Right cardiac atrium (tissue), 5 donors: ENCODE data around the gene PIEZO2. TPM values are rescaled to one million over a fixed set of nuclear protein-coding genes. Genes with fewer than 3 reads are reported as not detected.
"Not testable (repeated sequence)": the region's sequence is repeated elsewhere in the genome, so short reads cannot be mapped to it uniquely, and the experiment has no call there.

Experiments
- ATAC-seq, 2 donors: fragments of 200-7000 bp; cut with Tn5 transposase; one replicate each; pipeline versions ENCODE4 v1.8.0 to v1.9.1; 2020; ENCODE audit warnings: moderate library complexity in 2 of 2, mild to moderate bottlenecking in 1 of 2
- DNase-seq, 3 donors: peaks; one replicate each; pipeline ENCODE4 v3.0.0-alpha.2; 2020
- H3K27ac ChIP-seq: one replicate; pipeline ENCODE4 v1.5.1; 2013; ENCODE audit warnings: mild to moderate bottlenecking, low read length, control low read depth, moderate library complexity
- H3K27me3 ChIP-seq: one replicate; pipeline ENCODE4 v1.6.1; 2013; ENCODE audit not compliant: control insufficient read depth, insufficient read depth
- H3K4me1 ChIP-seq: one replicate; pipeline ENCODE4 v1.6.1; 2013; ENCODE audit warnings: low read length; ENCODE audit not compliant: control insufficient read depth, insufficient read depth
- H3K4me3 ChIP-seq: one replicate; pipeline ENCODE4 v1.5.1; 2013; ENCODE audit warnings: low read length, control low read depth
- H3K9me3 ChIP-seq: one replicate; pipeline ENCODE4 v1.6.1; 2013; ENCODE audit warnings: low read length; ENCODE audit not compliant: control insufficient read depth
- WGBS: extraction: QIAGEN DNeasy Blood & Tissue Kit; methylation state at CpG from one replicate; pipeline ENCODE4 v1.1.7; 2013; 5-methylcytosine and 5-hydroxymethylcytosine counted together
- intact Hi-C, 4 donors: fragments of 100-400 bp; cut with DNase I; formaldehyde crosslinking; loops; one replicate each; pipeline versions ENCODE4 v1.11.0 to v1.14.0; 2022 to 2023
- polyA plus RNA-seq: library from polyadenylated mRNA; stranded (reverse); fragments of 200-250 nt; gene quantifications from one replicate; pipeline ENCODE4 v1.2.3, GENCODE V29; 2013
- total RNA-seq, 4 donors: library from RNA; stranded (reverse); fragmentation: NEBNext Ultra II Directional; extraction: Animal tissue kit (Norgen Biotek cat#: 25700); gene quantifications; one replicate each; pipeline ENCODE4 v1.2.1, GENCODE V29; 2021
- donor health status: healthy with polysubstance abuse.
- donor health status: DM: no; HTN: yes; CAD: no.
- donor health status: DM: no; HTN: no; CAD: no.
- donor health status: DM: no; HTN: yes; CAD: no; lungs with severe emphysema.
- donor health status: DM: yes; HTN: yes; CAD: no.

PIEZO2 gene
- total and polyA plus RNA-seq, 5 donors = 0.18 to 0.93 (median 0.56) TPM

GRCh38 chr18:10923141-10923540, 226.2 kb downstream of the PIEZO2 start:
- ATAC-seq = no peak

GRCh38 chr18:10922712-10923111, 226.7 kb downstream of the PIEZO2 start:
- H3K4me1 ChIP-seq, H3K27ac ChIP-seq, intact Hi-C loops, H3K9me3 ChIP-seq, H3K4me3 ChIP-seq, H3K27me3 ChIP-seq, ATAC-seq, DNase-seq: not testable (repeated sequence)
- 96% methylated on average over 1 of the region's 1 CpG for WGBS

More at GRCh38 chr18:10923141-10923540, 226.2 kb downstream of the PIEZO2 start:
- whole genome bisulfite sequencing = 60% methylated on average over 4 of the region's 4 CpGs
- DNase-seq = no peak
- H3K27ac ChIP-seq = no peak overlapping the region
- no peaks in the 10 kb centered on the region for H3K9me3 ChIP-seq
- H3K4me3 ChIP-seq = no peak overlapping the region
- no peaks in the 10 kb centered on the region for H3K27me3 ChIP-seq
- intact Hi-C loops = no loop called here
- no peaks in the 10 kb centered on the region for H3K4me1 ChIP-seq

GRCh38 chr18:10920309-10920708, 229.1 kb downstream of the PIEZO2 start:
- H3K4me3 ChIP-seq, H3K27me3 ChIP-seq, intact Hi-C loops, H3K4me1 ChIP-seq, DNase-seq, ATAC-seq, H3K9me3 ChIP-seq, H3K27ac ChIP-seq: not testable (repeated sequence)
- 68% methylated on average over 6 of the region's 6 CpGs for WGBS

GRCh38 chr18:10919851-10920250, 229.5 kb downstream of the PIEZO2 start:
- ATAC-seq = no peak
- Histone ChIP-seq H3K27me3 (no peaks in the 10 kb centered on the region), H3K4me3 (no peak overlapping the region), H3K9me3 (no peaks in the 10 kb centered on the region), H3K27ac (no peak overlapping the region), H3K4me1 (no peaks in the 10 kb centered on the region)
- intact Hi-C loops = no loop called here
- no peak for DNase-seq
- WGBS = 66% methylated on average over 2 of the region's 2 CpGs

- no peak for DNase-seq
- Histone ChIP-seq H3K4me1 (no peaks in the 10 kb centered on the region), H3K27ac (no peak overlapping the region), H3K4me3 (no peak overlapping the region), H3K9me3 (no peaks in the 10 kb centered on the region), H3K27me3 (no peaks in the 10 kb centered on the region)
- WGBS = 48% methylated on average over 4 of the region's 4 CpGs
- ATAC-seq = no peak
- intact Hi-C loops = no loop called here
Observed at GRCh38 chr18:10916865-10917264, 232.5 kb downstream of the PIEZO2 start.

- ATAC-seq = no peak
- WGBS = 92% methylated on average over 23 of the region's 23 CpGs
Observed at GRCh38 chr18:10916387-10916786, 233.0 kb downstream of the PIEZO2 start.

GRCh38 chr18:10915748-10916147, 233.6 kb downstream of the PIEZO2 start:
- H3K27ac ChIP-seq, H3K4me1 ChIP-seq, DNase-seq, H3K4me3 ChIP-seq, ATAC-seq, H3K9me3 ChIP-seq, intact Hi-C loops, H3K27me3 ChIP-seq: not testable (repeated sequence)
- WGBS = 95% methylated on average over 5 of the region's 5 CpGs

More at GRCh38 chr18:10916387-10916786, 233.0 kb downstream of the PIEZO2 start:
- no peaks in the 10 kb centered on the region for H3K27me3 ChIP-seq
- H3K4me3 ChIP-seq = no peak overlapping the region
- H3K9me3 ChIP-seq = no peaks in the 10 kb centered on the region
- intact Hi-C loops = no loop called here
- peak in 1 of 3 donors; percentile 9 for DNase-seq
- H3K27ac ChIP-seq = no peak overlapping the region
- H3K4me1 ChIP-seq = no peaks in the 10 kb centered on the region

- 92% methylated on average over 6 of the region's 8 CpGs for WGBS
- H3K27ac ChIP-seq, H3K4me3 ChIP-seq, intact Hi-C loops, H3K4me1 ChIP-seq, DNase-seq, H3K27me3 ChIP-seq, ATAC-seq, H3K9me3 ChIP-seq: not testable (repeated sequence)
Observed at GRCh38 chr18:10914610-10915009, 234.8 kb downstream of the PIEZO2 start.

GRCh38 chr18:10913919-10914318, 235.4 kb downstream of the PIEZO2 start:
- WGBS = 70% methylated on average over 4 of the region's 4 CpGs
- H3K4me3 ChIP-seq = no peak overlapping the region
- DNase-seq (no peak), ATAC-seq (no peak)
- no peaks in the 10 kb centered on the region for H3K27me3 ChIP-seq
- intact Hi-C loops = no loop called here
- no peaks in the 10 kb centered on the region for H3K9me3 ChIP-seq
- H3K4me1 ChIP-seq = no peaks in the 10 kb centered on the region
- H3K27ac ChIP-seq = no peak overlapping the region

GRCh38 chr18:10912790-10913545, 236.4 kb downstream of the PIEZO2 start:
- Histone ChIP-seq H3K4me3 (no peak overlapping the region), H3K4me1 (no peaks in the 10 kb centered on the region), H3K27ac (no peak overlapping the region), H3K9me3 (no peaks in the 10 kb centered on the region), H3K27me3 (no peaks in the 10 kb centered on the region)
- ATAC-seq (no peak), DNase-seq (peak; percentile 33 to 64 (median 62))
- 48% methylated on average over 6 of the region's 6 CpGs for WGBS
- intact Hi-C loops = no loop called here

GRCh38 chr18:10909724-10910123, 239.6 kb downstream of the PIEZO2 start:
- Histone ChIP-seq H3K4me3 (no peak overlapping the region), H3K9me3 (no peaks in the 10 kb centered on the region), H3K27me3 (no peaks in the 10 kb centered on the region), H3K4me1 (no peaks in the 10 kb centered on the region), H3K27ac (no peak overlapping the region)
- intact Hi-C loops = no loop called here
- no peak for DNase-seq
- WGBS = 96% methylated on average over 4 of the region's 4 CpGs
- no peak for ATAC-seq
